H1 (cell line): ENCODE measurements around the gene INKA2. TPM values are rescaled to one million over a fixed set of nuclear protein-coding genes. Genes with fewer than 3 reads are reported as not detected.

Source experiments
- CTCF ChIA-PET: fragments of 300-600 bp; sonication (Branson Sonifier 250); formaldehyde crosslinking; loops from one replicate; lab custom pipeline; 2021; ENCODE audit not compliant: partially characterized antibody; lab: Charles Lee
- POLR2A ChIA-PET: fragments of 300-600 bp; sonication (Branson Sonifier 250); formaldehyde crosslinking; loops from one replicate; lab custom pipeline; 2021; ENCODE audit warnings: inconsistent platforms; ENCODE audit not compliant: partially characterized antibody; lab: Charles Lee
- DNase-seq, 2 experiments: peaks; one replicate each; pipeline versions ENCODE4 v3.0.0 to v3.0.0-alpha.2; 2010 to 2022; ENCODE audit warnings: low spot score in 2 of 2, low read depth in 1 of 2, mixed read lengths in 1 of 2
- FAIRE-seq: peaks from 2 replicates; lab custom pipeline; 2011; peaks lifted over from hg19 to GRCh38; lab: Jason Lieb, UNC
- H2AFZ ChIP-seq: 2 replicates; pipeline ENCODE4 v1.8.1; 2012; ENCODE audit warnings: low read length, inconsistent platforms
- H2AK5ac ChIP-seq: 2 replicates; pipeline ENCODE4 v1.6.1; 2013; ENCODE audit warnings: low read depth, low read length
- H2BK120ac ChIP-seq: replicated peaks from 2 replicates; pipeline ENCODE3; 2013; ENCODE audit warnings: low read depth, low read length, inconsistent platforms
- H2BK12ac ChIP-seq: 2 replicates; pipeline ENCODE4 v1.6.1; 2013; ENCODE audit warnings: low read depth, low read length
- H2BK15ac ChIP-seq: 2 replicates; pipeline ENCODE4 v1.6.1; 2013; ENCODE audit warnings: low read length
- H2BK20ac ChIP-seq: 2 replicates; pipeline ENCODE4 v1.6.1; 2013; ENCODE audit warnings: low read length
- H2BK5ac ChIP-seq: 2 replicates; pipeline ENCODE4 v1.6.1; 2013; ENCODE audit warnings: low read depth, low read length
- H3K14ac ChIP-seq: 2 replicates; pipeline ENCODE4 v1.6.1; 2013; ENCODE audit warnings: inconsistent platforms; ENCODE audit not compliant: insufficient read length
- H3K18ac ChIP-seq: 2 replicates; pipeline ENCODE4 v1.6.1; 2013; ENCODE audit warnings: low read length; ENCODE audit errors: extremely low read depth
- H3K23ac ChIP-seq: 2 replicates; pipeline ENCODE4 v1.6.1; 2013; ENCODE audit warnings: inconsistent platforms; ENCODE audit not compliant: insufficient read length
- H3K23me2 ChIP-seq: 2 replicates; pipeline ENCODE4 v1.6.1; 2013; ENCODE audit warnings: low read depth, low read length
- H3K27ac ChIP-seq: 2 replicates; pipeline ENCODE4 v1.6.1; 2011; ENCODE audit warnings: low read depth, low read length, inconsistent platforms
- H3K27me3 ChIP-seq, 4 experiments: replicated peaks in 1 of 4; 1 replicate in 1 of 4; 2 replicates in 3 of 4; pipeline versions ENCODE4 v1.6.1 to v1.8.1; 2011 to 2013; ENCODE audit warnings: low read length in 3 of 4, mild to moderate bottlenecking in 3 of 4, inconsistent platforms in 2 of 4, mixed read lengths in 2 of 4, moderate library complexity in 1 of 4; ENCODE audit not compliant: control insufficient read depth in 3 of 4, insufficient read depth in 3 of 4; ENCODE audit errors: extremely low read depth in 1 of 4
- H3K36me3 ChIP-seq, 4 experiments: 2 replicates each; pipeline versions ENCODE4 v1.6.1 to v1.8.1; 2011 to 2013; ENCODE audit warnings: mild to moderate bottlenecking in 4 of 4, low read length in 3 of 4, moderate library complexity in 2 of 4, control low read depth in 1 of 4, inconsistent platforms in 1 of 4; ENCODE audit not compliant: insufficient read depth in 4 of 4, control insufficient read depth in 2 of 4
- H3K4ac ChIP-seq: replicated peaks from 2 replicates; pipeline ENCODE3; 2013; ENCODE audit warnings: low read length, low read depth, mixed read lengths, inconsistent platforms; ENCODE audit not compliant: insufficient read length
- H3K4me1 ChIP-seq, 4 experiments: replicated peaks in 1 of 4; 1 replicate in 1 of 4; 2 replicates in 3 of 4; pipeline versions ENCODE4 v1.6.1 to v1.8.1; 2011 to 2013; ENCODE audit warnings: low read length in 3 of 4, inconsistent platforms in 2 of 4, mixed read lengths in 1 of 4; ENCODE audit not compliant: insufficient read depth in 4 of 4, control insufficient read depth in 3 of 4
- H3K4me2 ChIP-seq, 2 experiments: 2 replicates each; pipeline versions ENCODE4 v1.6.1 to v1.8.1; 2011 to 2013; ENCODE audit warnings: low read depth in 2 of 2, low read length in 2 of 2, control low read depth in 1 of 2, inconsistent platforms in 1 of 2, mild to moderate bottlenecking in 1 of 2; ENCODE audit not compliant: insufficient read depth in 1 of 2
- H3K4me3 ChIP-seq, 4 experiments: fragments of 200-600, 300-600 bp in 1 of 4; sonication (generic), shearing (Covaris generic), sonication (Bioruptor Twin) in 1 of 4; 2 replicates each; pipeline versions ENCODE4 v1.5.1 to v1.8.1; 2011 to 2016; ENCODE audit warnings: low read length in 4 of 4, low read depth in 3 of 4, control low read depth in 2 of 4, inconsistent platforms in 2 of 4, mild to moderate bottlenecking in 2 of 4, mixed read lengths in 1 of 4, moderate library complexity in 1 of 4; ENCODE audit not compliant: insufficient read depth in 2 of 4; ENCODE audit errors: extremely low read depth in 1 of 4
- H3K56ac ChIP-seq: replicated peaks from 2 replicates; pipeline ENCODE3; 2013; ENCODE audit warnings: low read depth, mild to moderate bottlenecking, mixed read lengths, low read length, inconsistent platforms; ENCODE audit not compliant: insufficient read length
- H3K79me1 ChIP-seq: 2 replicates; pipeline ENCODE4 v1.6.1; 2013; ENCODE audit warnings: low read depth, low read length, control low read depth
- H3K79me2 ChIP-seq, 2 experiments: 2 replicates each; pipeline versions ENCODE4 v1.6.1 to v1.8.1; 2012 to 2013; ENCODE audit warnings: low read length in 2 of 2, mild to moderate bottlenecking in 2 of 2, inconsistent platforms in 1 of 2; ENCODE audit not compliant: insufficient read depth in 2 of 2, control insufficient read depth in 1 of 2
- H3K9ac ChIP-seq, 4 experiments: replicated peaks in 1 of 4; 1 replicate in 1 of 4; 2 replicates in 3 of 4; pipeline versions ENCODE4 v1.6.1 to v1.8.1; 2011 to 2013; ENCODE audit warnings: low read depth in 3 of 4, low read length in 3 of 4, control low read depth in 2 of 4, mild to moderate bottlenecking in 2 of 4, moderate library complexity in 2 of 4, inconsistent platforms in 1 of 4; ENCODE audit errors: extremely low read depth in 1 of 4
- H3K9me3 ChIP-seq, 2 experiments: 2 replicates each; pipeline versions ENCODE4 v1.6.1 to v1.8.1; 2012 to 2013; ENCODE audit warnings: mild to moderate bottlenecking in 2 of 2, moderate library complexity in 2 of 2, control low read depth in 1 of 2, inconsistent platforms in 1 of 2, low read depth in 1 of 2, low read length in 1 of 2, mixed read lengths in 1 of 2; ENCODE audit not compliant: insufficient read depth in 2 of 2
- H4K20me1 ChIP-seq, 2 experiments: replicated peaks in 1 of 2; 2 replicates each; pipeline versions ENCODE3 to v1.8.1; 2011 to 2013; ENCODE audit warnings: inconsistent platforms in 2 of 2, low read length in 2 of 2, mild to moderate bottlenecking in 1 of 2; ENCODE audit not compliant: insufficient read depth in 2 of 2, control insufficient read depth in 1 of 2
- H4K5ac ChIP-seq: 2 replicates; pipeline ENCODE4 v1.6.1; 2013; ENCODE audit warnings: low read length, low read depth, mixed read lengths, inconsistent platforms; ENCODE audit not compliant: insufficient read length
- H4K8ac ChIP-seq: 2 replicates; pipeline ENCODE4 v1.8.0; 2013; ENCODE audit warnings: mild to moderate bottlenecking, moderate library complexity, low read length, inconsistent platforms; ENCODE audit not compliant: insufficient read depth; ENCODE audit errors: extremely low read depth
- H4K91ac ChIP-seq: replicated peaks from 2 replicates; pipeline ENCODE3; 2013; ENCODE audit warnings: low read length, mixed read lengths, inconsistent platforms; ENCODE audit not compliant: insufficient read length
- BRCA1 ChIP-seq: IDR thresholded peaks from 2 replicates; pipeline ENCODE4 v1.6.1; 2012; ENCODE audit warnings: low read depth, low read length, improper control_type of control experiment
- CHD1 ChIP-seq: IDR thresholded peaks from 2 replicates; pipeline ENCODE4 v1.6.1; 2012; ENCODE audit warnings: low read depth, low read length, improper control_type of control experiment
- WGBS, 2 experiments: shearing (Covaris generic) in 1 of 2; methylation state at CpG; one replicate each; pipeline versions ENCODE4 v1.1.6 to v1.1.7; 2013 to 2015; ENCODE audit warnings: low lambda C conversion rate in 2 of 2, mixed read lengths in 2 of 2, inconsistent platforms in 1 of 2, low coverage in 1 of 2, missing lambda C conversion rate in 1 of 2; ENCODE audit not compliant: insufficient replicate concordance in 2 of 2, insufficient coverage in 1 of 2, insufficient read length in 1 of 2; ENCODE audit errors: extremely low coverage in 1 of 2, missing lambda C conversion rate in 1 of 2; 5-methylcytosine and 5-hydroxymethylcytosine counted together
- polyA plus RNA-seq, 7 experiments: library from polyadenylated mRNA; depleted of rRNA in 3 of 7; stranded (reverse) in 5 of 7; unstranded in 2 of 7; fragments of >200 nt in 5 of 7; fragments of 200-250 nt in 2 of 7; gene quantifications; 1 replicate in 5 of 7; 2 replicates in 1 of 7; 4 replicates in 1 of 7; pipeline versions ENCODE4 v1.2.1 to v1.2.3, GENCODE V29; 2011 to 2013; ENCODE audit warnings: missing spikeins in 2 of 7, mixed read lengths in 2 of 7
- total RNA-seq: library from RNA; stranded (reverse); fragmentation: NEBNext Ultra II Directional; extraction: Animal tissue kit (Norgen Biotek cat#: 25700); gene quantifications from 2 replicates; pipeline ENCODE4 v1.2.1, GENCODE V29; 2021

The INKA2 gene
- total and polyA plus RNA-seq, 2 of the 8 experiments (the other 6 are each of a cell fraction or from before 2014, with no cell fraction given): 4.2 to 11.5 TPM

DNA sequence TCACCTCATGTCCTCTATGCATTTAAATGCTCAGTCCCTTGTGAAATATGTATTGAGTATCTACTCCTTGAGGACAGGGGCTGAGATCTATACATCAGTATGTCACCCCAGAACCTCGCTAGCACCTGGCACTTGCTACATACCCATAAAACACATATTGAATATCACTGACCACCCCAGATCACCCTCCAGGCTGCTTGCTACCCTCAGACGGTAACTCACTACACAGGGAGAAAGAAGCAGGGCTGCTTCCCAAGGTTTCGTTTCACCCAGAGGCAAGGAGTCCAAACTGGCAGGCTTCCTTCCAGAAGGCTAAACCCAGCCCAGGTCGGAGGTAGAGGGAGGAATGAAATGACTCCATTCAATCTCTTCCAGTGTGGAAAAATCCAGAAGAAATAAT, 8.5 kb downstream of the INKA2 start:
- Histone ChIP-seq H3K18ac (no peak overlapping the region), H4K8ac (no peak overlapping the region)
- CTCF ChIA-PET: interaction anchor here (1.5 to 42.0 kb wide), 3 partner anchors 1 to 37 kb away, joined by 3 to 1070 read pairs (median 1070); partner anchors contain the start of genes DDX20 and INKA2
- DNase-seq: no peak
- TF ChIP-seq BRCA1: no peak
- TF ChIP-seq CHD1: no peak
- TF ChIP-seq, all 59 proteins: peak for 0
- no peak overlapping the region for H3K4me3 ChIP-seq
- 86% methylated on average over 4 of the region's 4 CpGs; no CpG with 5 or more reads in 1 of the 2 experiments for WGBS, 2 experiments
- H4K20me1 ChIP-seq: peaks cover 3% of the 10 kb centered on the region in 2 experiments
- no peak overlapping the region for H2AFZ ChIP-seq
- H3K27me3 ChIP-seq: no peaks in the 10 kb centered on the region; a peak in 1 of 7 replicates
- H2BK5ac ChIP-seq: no peak overlapping the region
- H3K56ac ChIP-seq: no peak overlapping the region
- no peaks in the 10 kb centered on the region; the same call in 1 of the 2 replicates for H3K23me2 ChIP-seq
- H3K79me1 ChIP-seq: peaks cover 17% of the 10 kb centered on the region
- no peak overlapping the region for H3K9ac ChIP-seq
- H3K4ac ChIP-seq: no peak overlapping the region
- H4K91ac ChIP-seq: no peak overlapping the region
- no peak overlapping the region for H2BK12ac ChIP-seq
- H3K27ac ChIP-seq: no peak overlapping the region
- H2AK5ac ChIP-seq: no peak overlapping the region
- H3K9me3 ChIP-seq: no peaks in the 10 kb centered on the region
- POLR2A ChIA-PET: interaction anchor here (1.8 to 19.0 kb wide), 2 partner anchors 9 to 24 kb away, joined by 5 to 343 read pairs; no protein-coding TSS in a partner anchor
- peaks cover 0 to 5% (median 2%) of the 10 kb centered on the region in 4 experiments; a peak in 4 of 8 replicates for H3K36me3 ChIP-seq
- no peak overlapping the region for H3K14ac ChIP-seq
- H3K79me2 ChIP-seq: peaks cover 0 to 47% of the 10 kb centered on the region in 2 experiments; a peak in 3 of 4 replicates
- no peak for FAIRE-seq
- no peak overlapping the region for H2BK120ac ChIP-seq
- peaks cover 2 to 17% (median 8%) of the 10 kb centered on the region in 4 experiments for H3K4me1 ChIP-seq
- H3K23ac ChIP-seq: no peak overlapping the region
- H4K5ac ChIP-seq: no peak overlapping the region
- H2BK20ac ChIP-seq: no peak overlapping the region
- H2BK15ac ChIP-seq: no peak overlapping the region
- H3K4me2 ChIP-seq: no peak overlapping the region
